Renal pelvis (tissue), 4 donors: ENCODE results near the gene ABLIM2. TPM values are rescaled to one million over a fixed set of nuclear protein-coding genes. Genes with fewer than 3 reads are reported as not detected.

Experiments used
- DNase-seq: peaks from one replicate; pipeline ENCODE4 v3.0.0-alpha.2; 2013
- polyA plus RNA-seq, 3 donors: library from polyadenylated mRNA; unstranded; fragments of 120-200 nt; gene quantifications; one replicate each; pipeline ENCODE4 v1.2.1, GENCODE V29; 2013; ENCODE audit not compliant: insufficient read length in 3 of 3

Gene ABLIM2
- polyA plus RNA-seq, 3 donors = 6.1 to 8.6 (median 7.3) TPM

DNA sequence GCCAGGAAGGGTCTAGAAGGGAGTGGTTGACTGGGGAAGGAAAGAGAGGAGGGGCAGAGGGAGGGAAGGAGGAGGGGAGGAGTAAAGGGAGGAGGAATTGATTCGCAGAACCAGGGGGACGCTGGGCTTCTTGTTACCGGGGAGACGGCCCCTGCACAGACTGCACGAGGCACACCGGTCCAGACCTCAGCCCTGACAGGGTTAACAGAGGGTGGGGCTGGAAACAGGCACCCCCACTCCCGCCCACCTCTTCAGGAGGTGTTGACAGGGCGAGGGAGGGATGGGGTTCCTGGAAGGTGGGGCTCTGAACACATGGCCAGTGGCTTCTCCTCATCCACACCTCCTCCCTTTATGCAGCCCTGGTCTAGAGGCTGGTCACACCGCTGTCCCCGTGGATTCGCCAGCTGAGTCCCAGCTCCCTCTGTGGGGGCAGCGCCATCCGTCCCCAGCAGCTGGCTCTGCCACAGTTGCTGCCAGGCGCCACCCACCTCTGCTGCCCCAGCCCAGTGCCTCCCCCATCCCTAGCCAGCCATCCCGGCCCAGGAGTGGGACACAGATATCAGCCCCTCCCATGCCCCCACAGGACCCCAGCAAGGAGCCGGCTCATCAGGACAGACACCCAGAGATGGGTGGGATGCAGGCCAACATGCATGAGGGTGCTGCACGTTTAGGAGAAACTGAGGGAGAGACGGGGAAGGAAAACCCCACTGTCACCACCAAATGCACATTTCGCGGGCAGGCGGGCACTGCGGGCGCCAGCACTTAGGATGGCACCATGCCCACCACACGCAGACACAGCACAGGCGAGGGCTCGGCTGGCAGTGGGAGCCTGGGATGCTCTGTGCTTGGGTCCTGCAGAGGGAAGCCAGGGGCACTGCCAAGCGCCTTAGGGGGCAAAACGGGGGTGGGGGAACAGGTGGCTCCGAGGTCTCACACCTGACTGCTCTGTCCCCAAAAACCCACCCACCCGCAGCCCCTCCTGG is 87.6 kb downstream of the ABLIM2 start:
- no peak for DNase-seq

DNA sequence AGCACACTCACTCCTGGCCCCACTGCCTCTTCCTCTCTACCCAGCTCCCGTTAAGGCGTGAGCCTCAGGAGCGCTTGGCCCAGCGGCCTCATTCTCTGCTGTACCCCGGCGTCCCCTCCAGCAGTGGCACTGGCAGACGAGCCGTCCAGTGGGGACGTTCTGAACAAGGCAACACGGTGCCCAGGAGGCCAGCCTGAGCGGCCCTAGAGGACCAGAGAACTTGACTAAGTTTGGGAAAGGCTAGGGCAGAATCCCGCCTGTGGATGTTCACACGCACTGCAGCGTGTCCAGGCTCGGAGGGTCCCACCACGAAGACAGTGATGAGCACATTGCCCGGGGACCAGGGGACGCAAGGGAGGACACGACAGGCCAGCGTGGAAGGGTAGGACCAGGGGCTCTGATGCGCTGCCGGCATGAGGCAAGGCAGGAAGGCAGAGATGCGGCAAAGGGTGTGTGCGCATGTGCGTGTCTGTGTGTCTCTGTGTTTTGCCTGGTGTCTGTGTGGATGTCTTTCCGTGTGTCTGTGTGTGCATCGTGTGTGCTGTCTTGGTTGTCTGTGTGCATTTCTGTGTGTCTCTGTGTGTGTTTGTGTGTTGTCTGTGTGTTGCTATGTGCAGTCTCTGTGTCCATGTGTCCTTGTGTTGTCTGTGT is 89.4 kb downstream of the ABLIM2 start:
- no peak for DNase-seq

DNA sequence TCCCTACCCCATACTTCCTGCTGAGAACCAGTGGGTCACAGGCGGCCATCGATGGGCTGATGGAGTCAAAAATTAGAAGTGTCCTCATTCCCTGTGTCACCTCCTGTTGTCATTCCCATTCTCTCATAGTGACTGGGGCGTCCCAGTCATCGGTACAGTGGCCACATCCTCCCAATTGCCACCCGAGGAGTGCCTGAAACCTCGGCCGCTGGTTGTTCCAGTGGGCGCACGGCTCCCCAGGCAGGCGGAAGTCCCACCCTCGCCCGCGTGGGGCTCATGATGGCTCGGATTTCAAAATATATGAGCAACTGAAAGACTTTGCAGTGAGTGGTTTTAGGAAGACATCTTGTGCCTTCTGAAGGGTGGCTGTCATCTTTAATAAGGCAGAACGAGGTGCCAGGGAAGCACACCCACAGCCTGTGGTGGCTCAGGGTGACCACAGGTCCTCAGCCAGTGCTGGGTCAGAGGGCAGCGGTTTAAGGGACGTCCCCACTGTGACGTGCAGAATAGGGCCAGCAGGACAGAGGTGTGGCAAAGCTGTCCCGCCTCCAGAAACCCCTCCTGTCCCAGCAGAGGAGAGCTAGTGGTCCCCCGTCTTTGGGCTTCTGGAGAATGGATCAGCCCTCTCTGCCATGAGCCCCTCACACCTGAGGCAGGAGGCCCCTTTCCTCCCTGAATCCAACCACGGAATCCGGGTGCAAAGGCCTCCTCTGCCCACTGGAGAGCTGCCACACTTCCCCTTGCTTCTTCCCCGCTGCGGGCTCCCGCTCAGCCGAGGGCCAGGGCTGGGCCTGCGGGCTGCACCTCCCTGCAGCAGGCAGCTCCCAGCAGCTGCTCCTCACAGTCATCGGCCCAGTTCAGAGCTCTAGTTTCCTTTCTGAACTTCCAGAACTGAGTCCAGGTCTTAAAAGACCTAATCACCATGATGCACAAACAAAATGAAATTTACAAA is 90.4 kb downstream of the ABLIM2 start:
- no peak for DNase-seq

DNA sequence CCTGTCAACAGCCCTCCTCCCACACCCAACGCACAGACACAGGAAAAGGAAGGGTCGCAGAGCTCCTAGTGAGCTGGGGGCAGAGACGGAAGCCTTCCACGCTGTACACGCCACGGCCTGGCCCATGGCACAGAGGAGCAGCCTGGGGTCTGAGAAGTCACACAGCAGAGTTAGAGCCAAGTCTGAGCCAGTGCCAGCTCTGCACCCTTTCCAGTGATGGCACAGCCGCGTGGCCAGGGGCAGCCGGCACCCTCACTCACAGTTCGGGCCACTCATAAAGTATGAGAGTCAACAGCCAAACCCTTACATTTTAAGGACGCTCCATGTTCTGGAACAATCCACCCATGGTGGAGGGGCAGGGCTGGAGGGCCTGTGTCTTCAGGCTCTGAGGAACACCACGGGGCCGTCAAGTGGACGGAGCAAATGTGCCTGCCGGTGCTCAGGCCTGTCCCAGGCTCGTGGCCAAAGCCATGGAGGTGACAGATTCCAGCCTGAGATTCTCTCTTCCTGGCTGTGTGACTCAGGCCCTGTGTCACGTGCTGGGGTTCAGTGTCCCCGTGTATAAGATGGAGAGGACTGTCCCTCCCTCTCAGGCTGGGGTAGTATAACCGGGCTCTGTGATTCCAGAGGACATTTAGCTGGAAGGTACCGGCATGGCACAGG is 91.2 kb downstream of the ABLIM2 start:
- no peak for DNase-seq

DNA sequence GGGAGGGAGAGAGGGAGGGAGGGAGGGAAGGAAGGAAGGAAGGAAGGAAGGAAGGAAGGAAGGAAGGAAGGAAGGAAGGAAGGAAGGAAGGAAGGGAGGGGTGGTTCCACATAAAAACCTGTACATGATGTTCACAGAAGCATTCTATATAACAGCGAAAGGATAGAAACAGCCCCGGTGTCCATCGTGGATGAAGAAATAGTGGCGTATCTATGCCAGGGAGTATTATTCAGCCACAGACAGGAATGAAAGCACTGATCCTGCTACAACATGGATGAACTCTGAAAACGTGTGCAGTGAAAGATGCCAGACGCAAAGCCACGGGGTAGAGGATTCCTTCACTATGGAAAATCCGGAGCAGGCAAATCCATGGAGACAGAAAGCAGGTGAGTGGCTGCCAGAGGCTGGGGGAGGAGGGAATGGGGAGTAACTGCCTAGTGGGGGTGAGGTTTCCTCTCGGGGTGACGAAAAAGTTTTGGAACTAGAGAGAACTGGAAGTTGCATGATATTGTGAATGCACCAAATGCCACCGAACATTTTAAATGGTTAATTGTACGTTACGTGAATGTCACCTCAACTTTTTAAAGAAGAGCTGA is 92.2 kb downstream of the ABLIM2 start:
- no peak for DNase-seq

DNA sequence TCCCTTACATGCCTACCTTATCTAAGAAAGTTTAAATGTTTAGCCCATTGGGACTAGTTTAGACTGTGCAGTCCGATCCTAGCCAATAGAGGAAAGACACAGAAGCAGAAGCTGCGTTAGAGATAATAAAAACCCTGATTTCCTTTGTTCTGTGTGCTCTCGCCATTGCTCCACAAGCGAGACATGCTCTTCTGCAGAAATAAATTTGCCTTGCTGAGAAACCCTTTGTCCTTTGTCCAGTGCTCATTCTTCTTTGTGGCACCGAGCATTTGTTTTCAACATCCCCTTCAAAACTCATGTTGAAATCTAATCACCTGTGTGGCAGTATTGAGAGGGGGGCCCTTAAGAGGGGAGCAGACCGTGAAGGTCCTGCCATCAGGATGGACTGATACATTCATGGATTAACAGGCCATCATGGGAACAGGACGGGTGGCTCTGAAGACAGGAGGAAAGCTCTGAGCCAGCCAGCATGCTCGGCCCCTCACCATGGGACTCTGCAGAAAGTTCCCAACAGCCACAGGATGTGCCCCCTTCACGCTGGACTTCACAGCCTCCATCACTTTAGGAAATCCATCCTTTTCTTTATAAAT is 94.5 kb downstream of the ABLIM2 start:
- DNase-seq = no peak

DNA sequence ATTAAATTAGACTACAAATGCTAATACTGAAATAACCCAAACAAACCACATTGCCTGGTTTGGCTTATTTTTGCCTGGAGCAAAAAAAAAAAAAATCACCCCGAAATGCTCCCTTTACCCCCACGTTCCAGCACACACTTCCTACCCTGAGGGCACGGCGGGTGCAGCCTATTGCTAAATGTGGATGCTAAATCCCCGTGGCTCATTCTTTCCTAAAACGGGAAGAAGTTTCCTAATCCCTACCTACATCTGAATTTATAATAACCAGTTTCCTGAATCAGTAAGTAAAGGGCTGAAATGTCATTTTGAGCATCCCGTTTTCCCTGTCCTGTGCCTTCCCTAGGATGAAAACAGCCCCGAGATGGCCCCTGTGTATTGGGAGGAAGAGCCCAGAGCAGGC is 97.0 kb downstream of the ABLIM2 start:
- DNase-seq = no peak

DNA sequence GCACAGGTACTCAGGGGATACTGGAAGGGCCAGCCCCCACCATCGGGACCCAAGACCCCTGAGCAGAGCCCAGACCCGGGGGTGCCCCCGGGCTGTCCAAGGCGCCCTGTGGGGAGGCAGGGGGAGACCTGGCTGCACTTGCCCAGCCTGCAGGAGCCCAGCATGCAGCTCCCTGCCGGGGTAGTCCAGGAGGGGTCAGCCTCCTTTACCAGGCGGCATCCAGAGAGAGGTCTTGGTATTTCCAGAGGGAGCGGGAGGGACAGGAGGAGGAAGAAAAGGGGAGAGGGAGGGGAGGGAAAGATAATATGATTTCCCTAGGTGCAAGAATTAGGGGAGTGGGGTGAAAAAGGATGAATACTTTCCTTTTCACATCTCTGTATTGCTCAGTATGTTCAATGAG is 97.5 kb downstream of the ABLIM2 start:
- no peak for DNase-seq

DNA sequence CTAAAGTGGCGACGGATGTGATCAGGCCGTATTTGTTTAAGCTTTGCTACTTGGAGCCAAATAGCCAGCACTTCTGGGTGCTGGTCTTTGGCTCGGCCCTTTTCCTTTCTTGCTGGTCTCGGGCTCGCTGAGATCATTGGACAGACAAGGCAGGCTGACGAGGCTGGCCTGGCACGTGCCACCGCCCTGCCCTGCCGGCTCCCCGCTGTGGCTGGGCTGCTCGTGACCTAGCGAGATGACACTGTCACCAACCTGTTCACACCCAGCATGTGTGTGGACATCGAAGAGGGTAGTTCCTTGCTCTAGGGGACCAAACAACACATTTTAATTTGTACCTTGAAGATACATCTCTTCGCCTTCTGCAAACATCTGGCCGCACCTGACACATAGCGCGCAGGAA is 98.0 kb downstream of the ABLIM2 start:
- no peak for DNase-seq

DNA sequence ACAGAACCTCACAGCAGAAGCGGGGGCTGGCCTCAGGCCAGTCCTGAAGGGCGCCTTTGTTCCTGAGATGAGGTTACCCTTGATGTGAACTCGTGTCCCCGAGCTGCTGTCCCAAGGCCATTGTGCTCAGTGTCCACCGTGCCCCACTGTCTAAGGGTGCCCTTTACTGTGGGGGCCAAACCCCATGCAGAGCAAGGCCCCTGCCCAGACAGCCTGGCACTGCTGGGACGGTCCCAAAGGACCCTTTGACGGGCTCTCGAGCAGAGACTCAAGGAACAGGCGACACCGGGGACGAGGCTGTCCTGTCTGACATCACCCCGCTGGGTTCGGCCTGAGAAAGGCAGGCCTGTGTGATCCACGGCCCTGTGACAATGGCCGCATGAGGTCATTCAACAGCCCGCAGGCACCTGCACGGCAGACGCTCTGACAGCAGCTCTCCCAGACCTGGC is 100.6 kb downstream of the ABLIM2 start:
- DNase-seq = no peak

DNA sequence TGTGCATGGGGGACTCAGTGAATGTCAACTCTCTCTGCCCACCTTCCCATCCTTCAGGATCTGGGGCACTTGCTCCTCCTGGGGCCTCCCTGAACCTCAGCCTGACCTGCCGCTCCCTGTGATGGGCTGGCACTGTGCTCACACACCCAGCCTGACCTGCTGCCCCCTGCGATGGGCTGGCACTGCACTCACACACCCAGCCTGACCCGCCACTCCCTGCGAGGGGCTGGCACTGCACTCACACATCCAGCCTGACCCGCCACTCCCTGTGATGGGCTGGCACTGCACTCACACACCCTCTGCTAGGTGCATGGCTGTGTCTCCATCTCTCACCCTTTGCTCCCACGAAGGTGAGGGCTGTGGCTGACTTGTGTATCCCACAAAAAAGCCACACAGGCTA is 103.4 kb downstream of the ABLIM2 start:
- DNase-seq = no peak

DNA sequence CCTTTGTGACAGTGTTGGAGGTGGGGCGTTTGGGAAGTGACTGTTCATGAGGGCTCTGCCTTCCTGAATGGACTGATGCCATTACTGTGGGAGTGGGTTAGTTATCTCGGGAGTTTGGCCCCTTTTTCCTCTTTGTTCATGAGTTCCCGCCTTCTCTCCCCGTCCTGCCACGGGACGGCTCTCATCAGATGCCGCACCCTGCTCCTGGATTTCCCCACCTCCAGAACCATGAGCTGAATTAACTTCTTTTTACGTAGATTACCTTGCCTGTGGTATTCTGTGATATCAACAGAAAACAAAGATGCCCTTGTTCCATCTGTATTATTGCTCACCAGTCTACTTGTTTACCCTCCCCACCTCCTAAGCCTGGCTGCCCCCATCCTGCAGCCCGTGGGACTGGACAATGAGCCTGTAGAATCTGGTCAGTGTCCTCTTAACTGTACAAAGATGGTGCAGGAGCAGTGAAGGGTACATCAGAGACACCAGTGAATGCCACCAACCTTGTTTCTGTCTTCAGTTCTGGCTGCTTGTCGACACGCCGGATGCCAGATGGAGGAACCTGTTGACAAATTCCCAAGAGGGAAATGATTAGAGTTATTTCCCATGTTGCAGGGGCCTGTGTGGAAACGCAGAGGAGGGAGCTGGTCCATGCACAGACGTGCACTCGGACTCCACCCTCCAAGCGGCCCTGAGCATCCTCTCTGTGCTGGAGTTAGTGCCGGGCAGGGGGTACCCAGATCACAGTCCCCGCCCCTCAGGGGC is 104.7 kb downstream of the ABLIM2 start:
- DNase-seq = no peak

DNA sequence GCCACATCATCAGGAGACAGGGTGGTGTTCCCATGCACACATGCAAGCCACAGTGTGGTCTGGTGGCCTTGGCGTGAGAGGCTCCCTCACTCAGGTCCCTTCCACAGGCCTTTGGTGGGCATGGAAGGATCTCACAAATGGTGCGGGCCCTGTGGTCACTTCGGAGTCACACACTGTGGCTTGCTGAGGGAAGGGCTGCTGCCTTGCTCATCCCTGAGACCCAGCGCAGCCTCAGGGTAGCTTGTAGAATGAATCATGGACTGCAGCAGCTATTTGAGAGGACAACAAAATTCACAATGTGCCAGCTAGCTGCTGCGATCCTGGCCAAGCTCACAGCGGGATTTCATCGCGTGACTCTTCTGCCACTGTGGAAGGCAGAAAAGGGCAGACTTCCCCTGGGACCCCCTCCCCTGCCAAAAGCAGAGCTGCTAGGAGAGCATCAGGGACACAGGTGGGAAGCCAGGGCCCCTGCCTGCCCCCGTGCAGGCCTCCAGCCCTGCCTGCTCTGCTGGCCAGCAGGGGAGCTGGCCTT is 106.4 kb downstream of the ABLIM2 start:
- no peak for DNase-seq

DNA sequence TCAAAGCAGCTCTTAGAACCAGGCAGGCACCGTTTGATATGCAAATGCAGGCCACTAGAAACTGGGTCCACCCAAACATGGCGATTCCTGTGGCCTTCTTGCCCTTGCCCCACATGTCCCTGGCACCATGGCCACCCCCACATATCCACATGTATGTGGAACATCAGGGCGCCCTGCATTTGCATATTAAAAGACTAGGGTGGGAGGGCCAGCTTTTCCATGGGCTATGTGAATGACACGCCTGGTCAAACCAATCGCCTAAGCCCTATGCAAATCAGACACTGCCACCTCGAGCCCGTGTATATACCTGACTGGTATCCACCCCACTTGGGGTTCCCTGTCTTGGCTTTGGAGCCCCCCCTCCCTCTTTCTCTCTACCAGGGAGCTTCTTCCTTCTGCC is 107.0 kb downstream of the ABLIM2 start:
- no peak for DNase-seq

DNA sequence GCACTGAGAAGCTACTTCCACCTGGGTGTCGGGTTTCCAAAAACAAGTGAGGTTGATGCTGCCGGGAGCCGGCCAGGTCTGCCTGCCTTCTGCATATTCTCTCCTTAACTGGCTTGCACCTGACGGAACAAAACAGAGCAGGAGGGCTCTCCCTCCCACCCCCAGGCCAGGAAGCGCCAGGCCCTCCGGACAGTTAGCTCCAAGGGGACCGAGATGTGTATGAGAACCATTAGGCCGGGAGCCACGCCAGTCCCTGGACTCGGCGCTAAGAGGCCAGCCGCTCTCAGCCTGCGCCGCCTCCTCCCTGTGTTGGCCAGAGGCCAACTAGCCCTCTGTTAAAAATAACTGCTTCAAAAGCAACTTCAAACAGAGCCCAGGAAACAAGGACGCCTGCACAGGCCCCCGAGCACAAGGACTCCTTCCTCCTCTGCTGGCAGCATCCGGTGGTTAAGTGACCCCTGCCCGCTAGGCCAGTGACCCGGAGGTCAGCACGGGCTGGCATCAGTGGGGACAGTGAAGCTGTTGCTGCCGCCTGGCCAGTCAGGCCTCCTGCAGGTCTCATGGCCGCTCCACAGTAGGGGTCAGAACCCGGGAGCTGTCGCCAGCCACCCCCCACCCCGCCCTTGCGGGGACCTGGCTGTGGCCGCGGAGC is 107.9 kb downstream of the ABLIM2 start:
- peak; percentile 78 for DNase-seq

DNA sequence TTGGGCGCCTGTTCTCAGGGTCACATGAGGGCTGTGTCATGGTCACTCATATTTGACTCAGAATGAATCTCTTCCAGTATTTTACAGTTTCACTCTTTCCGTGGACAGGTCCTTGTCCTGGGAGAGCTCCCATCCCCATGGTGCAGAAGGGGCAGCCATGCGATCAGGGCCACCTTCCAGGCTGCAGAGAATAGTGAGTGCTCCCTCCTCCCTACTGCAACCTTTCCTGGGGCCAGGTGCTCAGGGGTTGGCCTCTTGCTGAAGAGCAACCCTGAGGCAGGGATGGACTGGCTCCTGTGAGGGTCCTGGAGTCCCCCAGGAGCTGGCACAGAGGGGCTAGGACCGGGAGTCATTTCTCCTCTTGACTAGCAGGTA is 108.4 kb downstream of the ABLIM2 start:
- no peak for DNase-seq

DNA sequence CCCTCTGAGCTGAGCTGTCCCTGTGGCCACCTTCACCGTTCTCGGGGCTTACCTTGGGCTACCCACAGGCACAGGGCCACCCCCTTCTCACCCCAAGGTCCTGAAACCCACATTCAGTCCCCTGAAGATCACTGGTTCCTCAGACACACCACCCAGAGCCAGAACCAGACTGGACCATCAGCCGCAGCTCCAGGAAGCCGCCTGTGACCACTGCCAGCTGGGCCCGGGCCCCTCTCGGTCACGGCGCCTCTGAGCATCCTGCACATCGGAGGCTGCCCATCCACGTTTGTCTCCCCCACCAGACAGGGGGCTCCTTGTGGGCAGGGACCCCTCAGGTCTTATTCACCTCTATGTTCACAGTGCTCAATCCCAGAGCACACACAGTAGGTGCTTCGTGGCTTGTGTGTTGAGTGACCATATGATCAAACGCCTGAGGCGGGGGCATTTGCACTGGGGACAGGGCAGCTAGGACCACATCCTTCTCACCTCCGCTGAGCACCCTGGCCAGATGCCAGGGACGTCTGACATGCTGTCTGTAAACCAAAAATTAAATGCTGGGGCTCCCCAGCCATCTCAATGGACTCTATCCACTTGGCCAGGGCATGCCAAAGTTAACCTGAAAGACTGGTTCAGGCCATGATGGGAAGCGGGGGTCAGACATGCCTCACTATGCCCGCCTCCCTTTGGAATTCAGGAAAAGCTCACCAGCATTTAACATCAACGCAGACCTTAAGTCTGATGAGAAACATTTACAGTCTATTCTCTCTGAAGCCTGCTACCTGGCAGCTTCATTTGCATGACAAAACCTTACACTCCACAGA is 109.5 kb downstream of the ABLIM2 start:
- no peak for DNase-seq
